HEK293T (cell line): Measurements from ENCODE around the gene MYADML2.

Source experiments
- CTCF ChIA-PET: fragments of 350-600 bp; formaldehyde crosslinking; extraction: SDS; loops from one replicate; lab custom pipeline; 2021; ENCODE audit warnings: antibody characterized with exemption, inconsistent platforms; lab: Yijun Ruan, JAX
- POLR2A ChIA-PET: fragments of 350-600 bp; formaldehyde crosslinking; extraction: SDS; loops from one replicate; lab custom pipeline; 2020; ENCODE audit warnings: antibody characterized with exemption, inconsistent platforms; lab: Yijun Ruan, JAX
- DNase-seq: peaks from one replicate; pipeline ENCODE4 v3.0.0; 2012; ENCODE audit warnings: mixed read lengths; ENCODE audit errors: extremely low spot score
- ARNT ChIP-seq: fragments of 450-650 bp; IDR thresholded peaks from 2 replicates; pipeline ENCODE4 v1.6.1; 2017; ENCODE audit warnings: mild to moderate bottlenecking
- BHLHE40 ChIP-seq: fragments of 450-650 bp; IDR thresholded peaks from 2 replicates; pipeline ENCODE4 v1.6.1; 2016; ENCODE audit warnings: mild to moderate bottlenecking, moderate library complexity, borderline replicate concordance
- CTBP1 ChIP-seq: fragments of 450-650 bp; IDR thresholded peaks from 2 replicates; pipeline ENCODE4 v1.6.1; 2016; ENCODE audit warnings: borderline replicate concordance
- ELF4 ChIP-seq: fragments of 450-650 bp; IDR thresholded peaks from 2 replicates; pipeline ENCODE4 v1.6.1; 2017; ENCODE audit warnings: antibody characterized with exemption
- FOXA1 ChIP-seq: fragments of 450-650 bp; IDR thresholded peaks from 2 replicates; pipeline ENCODE4 v1.6.1; 2016; ENCODE audit warnings: mild to moderate bottlenecking
- FOXK2 ChIP-seq: fragments of 450-650 bp; IDR thresholded peaks from 2 replicates; pipeline ENCODE4 v1.6.1; 2016; ENCODE audit warnings: mild to moderate bottlenecking
- FOXM1 ChIP-seq: fragments of 450-650 bp; IDR thresholded peaks from 2 replicates; pipeline ENCODE4 v1.6.1; 2017; ENCODE audit warnings: mild to moderate bottlenecking, borderline replicate concordance
- HDGF ChIP-seq: fragments of 450-650 bp; IDR thresholded peaks from 2 replicates; pipeline ENCODE4 v1.6.1; 2017; ENCODE audit warnings: antibody characterized with exemption, borderline replicate concordance
- L3MBTL2 ChIP-seq: fragments of 450-650 bp; conservative IDR thresholded peaks from 2 replicates; pipeline ENCODE4 v1.6.1; 2016; ENCODE audit warnings: mild to moderate bottlenecking
- LEF1 ChIP-seq: fragments of 450-650 bp; IDR thresholded peaks from 2 replicates; pipeline ENCODE4 v1.6.1; 2017; ENCODE audit warnings: mild to moderate bottlenecking, borderline replicate concordance
- NFRKB ChIP-seq: fragments of 450-650 bp; IDR thresholded peaks from 2 replicates; pipeline ENCODE4 v1.6.1; 2016; ENCODE audit warnings: mild to moderate bottlenecking, moderate library complexity
- SP1 ChIP-seq: fragments of 450-650 bp; IDR thresholded peaks from 2 replicates; pipeline ENCODE4 v1.6.1; 2017
- SUZ12 ChIP-seq: fragments of 450-650 bp; IDR thresholded peaks from 2 replicates; pipeline ENCODE4 v1.6.1; 2016; ENCODE audit warnings: mild to moderate bottlenecking
- TARDBP ChIP-seq: fragments of 450-650 bp; IDR thresholded peaks from 2 replicates; pipeline ENCODE4 v1.6.1; 2016
- ZNF384 ChIP-seq: fragments of 450-650 bp; IDR thresholded peaks from 2 replicates; pipeline ENCODE4 v1.6.1; 2016
- TF ChIP-seq, protein P1 (sequence below): fragments of 450-650 bp; IDR thresholded peaks from 2 replicates; pipeline ENCODE4 v1.6.1; 2016

MYADML2 gene

DNA sequence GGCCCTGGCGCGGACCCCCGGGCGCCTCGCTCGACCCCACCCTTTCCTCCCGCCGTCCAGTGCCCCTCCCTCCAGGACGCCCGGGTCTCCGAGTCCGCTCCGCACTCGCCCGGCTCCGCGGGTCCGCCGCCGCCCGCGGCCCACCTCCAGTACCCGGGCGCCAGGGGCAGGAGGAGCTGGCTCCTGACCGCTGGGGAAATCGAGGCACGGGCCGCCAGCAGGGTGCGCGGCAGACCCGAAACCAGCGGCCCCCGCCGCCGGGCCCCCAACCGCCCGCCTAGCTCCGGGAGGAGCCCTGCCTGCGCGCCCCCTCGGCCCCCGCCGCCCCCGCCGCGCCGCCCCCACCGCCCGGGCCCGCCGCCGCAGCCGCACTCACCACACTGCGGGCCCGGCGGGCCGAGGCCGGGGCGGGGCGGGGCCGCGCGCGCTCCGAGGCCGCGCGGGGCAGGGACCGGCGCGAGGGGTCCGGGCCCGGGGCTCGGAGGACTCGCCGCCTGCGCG is 19.8 kb downstream of the MYADML2 start:
- POLR2A ChIA-PET, result interaction anchor here (0.6 to 5.2 kb wide), 9 partner anchors 10 to 94 kb away, joined by 3 to 37 read pairs (median 8); partner anchors contain the start of genes ANAPC11, ARHGDIA, MCRIP1 and PYCR1
- no peak for DNase-seq
- CTCF ChIA-PET, result interaction anchor here (1.1 kb wide), 1 partner anchor 18 kb away, joined by 3 read pairs; no protein-coding TSS in a partner anchor
- TF ChIP-seq CTBP1, result no peak
- TF ChIP-seq FOXA1, result no peak
- TF ChIP-seq TARDBP, result no peak
- TF ChIP-seq BHLHE40, result no peak
- no peak for TF ChIP-seq SUZ12
- no peak for TF ChIP-seq ELF4
- TF ChIP-seq LEF1, result no peak
- TF ChIP-seq ZNF384, result no peak
- TF ChIP-seq, protein P1, sequence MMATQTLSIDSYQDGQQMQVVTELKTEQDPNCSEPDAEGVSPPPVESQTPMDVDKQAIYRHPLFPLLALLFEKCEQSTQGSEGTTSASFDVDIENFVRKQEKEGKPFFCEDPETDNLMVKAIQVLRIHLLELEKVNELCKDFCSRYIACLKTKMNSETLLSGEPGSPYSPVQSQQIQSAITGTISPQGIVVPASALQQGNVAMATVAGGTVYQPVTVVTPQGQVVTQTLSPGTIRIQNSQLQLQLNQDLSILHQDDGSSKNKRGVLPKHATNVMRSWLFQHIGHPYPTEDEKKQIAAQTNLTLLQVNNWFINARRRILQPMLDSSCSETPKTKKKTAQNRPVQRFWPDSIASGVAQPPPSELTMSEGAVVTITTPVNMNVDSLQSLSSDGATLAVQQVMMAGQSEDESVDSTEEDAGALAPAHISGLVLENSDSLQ, result no peak
- TF ChIP-seq L3MBTL2, result no peak
- no peak for TF ChIP-seq ARNT
- TF ChIP-seq SP1, result no peak
- no peak for TF ChIP-seq HDGF
- TF ChIP-seq FOXK2, result no peak
- no peak for TF ChIP-seq FOXM1

DNA sequence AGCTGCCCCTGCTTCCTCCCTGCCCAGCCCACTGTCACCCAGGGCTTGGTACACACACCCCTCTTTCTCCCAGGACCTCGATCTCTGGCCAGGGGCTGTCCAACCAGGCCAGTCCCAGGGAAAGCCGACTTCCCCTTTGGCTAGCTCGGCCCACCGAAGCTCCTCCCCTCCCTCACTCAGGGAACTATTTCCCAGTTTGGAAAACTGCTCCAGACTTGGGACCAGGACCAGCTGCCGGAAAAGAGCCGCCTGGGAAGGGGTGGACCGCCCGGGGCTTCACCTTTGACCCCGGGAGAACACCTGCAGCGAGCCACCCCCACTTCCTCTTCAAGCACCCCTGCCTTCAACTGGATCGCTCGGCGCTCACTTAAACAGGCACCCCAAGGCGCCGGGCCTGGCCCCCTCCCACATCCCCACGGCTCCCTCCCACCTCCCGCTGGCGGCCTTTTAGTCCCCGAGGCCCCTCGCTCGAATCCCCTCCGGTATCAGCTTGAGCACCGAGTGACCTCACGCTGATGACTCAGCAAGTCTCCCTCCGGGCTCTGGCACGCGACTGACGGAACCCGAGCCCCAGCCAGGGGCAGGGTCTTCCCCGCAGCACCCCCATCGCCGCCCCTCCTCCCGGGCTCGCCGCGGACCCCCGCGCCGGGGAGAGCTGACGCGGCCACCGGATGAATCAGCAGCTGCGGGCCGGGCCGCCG is 20.4 kb downstream of the MYADML2 start:
- ChIA-PET CTCF (interaction anchor here (0.7 to 1.3 kb wide), 3 partner anchors 33 to 420 kb away, joined by 3 to 6 read pairs (median 4); no protein-coding TSS in a partner anchor), POLR2A (interaction anchor here (0.6 to 5.2 kb wide), 14 partner anchors 10 to 243 kb away, joined by 3 to 37 read pairs (median 4); partner anchors contain the start of genes ANAPC11, ARHGDIA, ARL16 and CENPX)
- DNase-seq, result peak; percentile 66
- TF ChIP-seq NFRKB (no peak), ARNT (peak; percentile 97)

DNA sequence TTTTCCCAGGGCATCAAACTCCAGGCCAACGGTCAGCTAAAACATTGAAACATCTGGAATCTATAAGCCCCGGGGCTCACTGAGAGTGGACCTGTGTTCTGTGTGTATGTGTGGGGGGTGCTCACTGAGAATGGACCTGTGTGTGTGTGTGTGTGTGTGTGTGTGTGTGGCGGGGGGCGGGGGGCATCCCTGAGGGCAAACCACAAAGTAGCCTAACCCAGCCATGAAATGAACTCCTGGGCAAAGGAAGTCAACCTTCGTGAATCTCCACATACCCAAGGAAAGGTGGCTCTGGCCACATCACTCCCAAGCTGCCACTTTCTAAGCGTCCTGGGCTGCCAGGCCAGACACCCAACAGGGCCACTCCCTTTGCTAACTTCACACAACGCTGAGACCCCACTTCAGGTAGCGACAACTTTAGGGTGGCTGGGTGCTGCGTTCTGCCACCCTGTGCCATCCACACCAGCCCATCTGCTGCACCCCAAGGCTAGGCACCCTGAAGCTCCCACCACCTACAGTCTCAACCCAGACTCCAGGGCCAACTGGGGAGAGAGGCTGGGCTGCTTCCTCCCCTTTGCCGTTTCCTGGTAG is 21.1 kb downstream of the MYADML2 start:
- TF ChIP-seq TARDBP (no peak), NFRKB (no peak), HDGF (0 out of 2 replicates have a peak, but pooled peaks have one; percentile 86), LEF1 (no peak)
- POLR2A ChIA-PET, result interaction anchor here (0.6 to 5.2 kb wide), 15 partner anchors 9 to 242 kb away, joined by 3 to 37 read pairs (median 3); partner anchors contain the start of genes ANAPC11, ARHGDIA, ARL16 and CENPX
- DNase-seq, result no peak
- CTCF ChIA-PET, result interaction anchor here (0.7 to 1.3 kb wide), 3 partner anchors 34 to 421 kb away, joined by 3 to 6 read pairs (median 4); no protein-coding TSS in a partner anchor

DNA sequence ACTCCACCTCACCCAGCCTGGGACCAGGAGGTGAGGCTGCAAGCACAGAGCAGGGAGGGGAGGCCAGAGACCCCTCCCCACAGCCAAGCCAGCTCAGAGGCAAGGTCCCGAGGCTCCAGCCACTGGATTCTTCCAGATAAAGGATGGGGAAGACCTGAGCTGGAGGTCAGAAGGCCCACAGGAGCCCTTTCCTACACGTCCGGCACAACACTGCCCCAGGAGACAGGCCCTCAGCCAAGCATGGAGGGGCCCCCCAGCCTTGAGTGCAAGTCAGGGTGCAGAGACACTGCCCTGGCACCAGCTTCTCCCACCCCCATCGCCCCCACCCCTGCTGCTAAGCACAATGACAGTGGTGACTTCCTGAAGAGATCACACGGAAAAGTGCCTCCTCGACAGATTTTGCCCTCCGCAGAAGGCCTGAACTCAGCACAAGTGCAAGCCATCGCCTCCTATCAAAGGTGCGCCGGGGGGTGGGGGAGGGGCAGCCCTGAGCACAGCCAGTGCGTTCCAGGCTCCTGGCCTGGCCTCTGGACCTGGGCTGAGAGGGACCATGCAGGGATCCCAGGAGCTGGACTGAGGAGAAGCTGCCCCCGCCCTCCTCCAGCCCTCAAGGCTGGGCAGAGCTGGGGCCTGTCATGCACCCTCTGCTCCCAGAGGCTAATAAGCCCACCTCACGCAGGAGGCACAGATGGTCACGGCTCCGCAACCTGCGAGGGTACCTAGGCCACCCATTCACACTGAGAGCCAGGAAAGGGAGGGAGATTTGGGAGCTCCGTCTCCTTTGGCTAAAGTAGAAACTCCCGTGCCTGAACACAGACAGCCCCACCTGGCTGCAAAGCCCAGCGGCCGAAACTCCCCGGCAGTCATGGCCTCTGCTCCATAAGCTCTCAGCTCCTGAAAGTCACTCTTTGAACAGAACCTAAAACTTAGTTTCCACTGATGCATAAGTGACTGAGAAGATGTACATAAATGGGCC is 22.2 kb downstream of the MYADML2 start:
- DNase-seq, result no peak
- POLR2A ChIA-PET, result interaction anchor here (0.9 to 4.9 kb wide), 11 partner anchors 8 to 98 kb away, joined by 3 to 28 read pairs (median 6); partner anchors contain the start of genes ANAPC11, ARHGDIA, CENPX and LRRC45
- CTCF ChIA-PET, result interaction anchor here (1.0 kb wide), 2 partner anchors 35 to 96 kb away, joined by 4 to 5 read pairs; no protein-coding TSS in a partner anchor
- TF ChIP-seq, protein P1, result no peak
- no peak for TF ChIP-seq HDGF
- TF ChIP-seq TARDBP, result no peak
- no peak for TF ChIP-seq ARNT
- no peak for TF ChIP-seq NFRKB
- no peak for TF ChIP-seq FOXK2

DNA sequence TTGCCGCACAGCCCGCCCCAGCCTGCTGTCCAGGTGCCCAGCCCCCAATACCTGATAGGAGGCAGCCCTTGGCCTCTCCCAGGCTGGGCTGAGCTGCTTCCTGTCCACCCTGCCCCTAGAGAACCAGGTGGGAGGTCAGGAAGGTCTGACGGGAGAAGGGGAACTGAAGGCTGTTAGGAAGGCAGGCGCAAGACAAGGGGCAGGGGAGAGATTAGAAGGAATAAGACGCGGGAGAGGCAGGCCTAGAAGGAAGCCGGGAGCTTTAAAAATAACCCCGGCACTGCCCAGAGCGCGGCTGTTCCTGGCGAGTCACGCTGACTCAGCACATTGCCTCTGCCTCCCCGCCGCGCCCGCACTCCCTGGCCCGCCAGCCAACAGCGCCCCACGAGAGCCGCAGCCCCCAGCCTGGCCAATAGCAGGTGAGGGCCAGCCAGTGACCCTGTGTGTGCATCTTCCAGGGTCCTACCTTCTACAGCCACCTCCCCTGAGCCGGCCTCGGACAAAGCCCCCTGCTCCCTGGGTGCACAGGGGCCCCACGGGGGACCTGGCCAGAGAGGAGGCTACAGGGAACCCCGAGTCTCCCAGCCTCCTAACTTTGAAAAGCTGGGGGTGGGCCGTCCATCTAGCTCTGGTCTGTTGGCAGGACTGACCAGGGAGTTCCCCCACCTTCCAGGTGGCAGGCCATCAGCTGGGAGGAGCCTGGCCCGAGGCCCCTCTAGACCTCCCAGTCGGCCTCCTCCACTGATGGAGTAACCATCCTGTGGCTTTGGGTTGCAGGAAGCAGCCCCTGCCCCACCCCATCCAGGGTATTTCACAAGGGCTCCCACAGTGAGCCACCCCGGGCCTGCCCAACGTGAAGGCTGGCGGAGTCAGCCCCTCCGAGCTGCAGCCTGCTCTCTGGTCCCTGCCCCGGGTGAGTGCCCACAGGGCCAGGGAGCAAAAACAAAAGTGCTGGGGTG is 23.5 kb downstream of the MYADML2 start:
- ChIA-PET POLR2A (interaction anchor here (1.0 to 4.9 kb wide), 7 partner anchors 10 to 56 kb away, joined by 3 to 24 read pairs (median 6); partner anchors contain the start of genes ANAPC11, ARHGDIA, PCYT2 and PYCR1), CTCF (interaction anchor here (0.5 to 1.6 kb wide), 4 partner anchors 36 to 671 kb away, joined by 4 to 5 read pairs (median 4); no protein-coding TSS in a partner anchor)
- DNase-seq, result no peak
- TF ChIP-seq HDGF (no peak), BHLHE40 (no peak), ZNF384 (no peak), ELF4 (no peak), SP1 (no peak), CTBP1 (no peak), LEF1 (no peak), ARNT (no peak), L3MBTL2 (no peak), FOXM1 (no peak), FOXA1 (no peak), SUZ12 (no peak), NFRKB (no peak), TARDBP (no peak), FOXK2 (no peak)
- TF ChIP-seq, protein P1, result no peak
